SK-N-MC (cell line): ENCODE results near the gene KCNQ1OT1.

ENCODE experiments used
- EZH2 ChIP-seq: fragments of 200-600 bp; sonication (generic); IDR thresholded peaks from one replicate; pipeline ENCODE4 v1.6.1; 2017; ENCODE audit warnings: antibody characterized with exemption
- POLR2AphosphoS5 ChIP-seq: IDR thresholded peaks from 2 replicates; pipeline ENCODE4 v1.6.1; 2012; ENCODE audit warnings: mild to moderate bottlenecking, low read depth, low read length, borderline replicate concordance

- TF ChIP-seq EZH2 (no peak), POLR2AphosphoS5 (no peak)
Observed at GRCh38 chr11:2567026-2567671, 132.6 kb downstream of the KCNQ1OT1 start.
